Nephron (organoid): ENCODE results near the gene PEF1.

Experiments
- H3K27ac Mint-ChIP-seq, 3 experiments: 2 replicates each; pipeline ENCODE4 v1.8.0; 2020; ENCODE audit warnings: mixed read lengths in 3 of 3, mild to moderate bottlenecking in 2 of 3, moderate library complexity in 1 of 3
- H3K27me3 Mint-ChIP-seq: 2 replicates; pipeline ENCODE4 v1.8.0; 2021; ENCODE audit warnings: low read depth, mild to moderate bottlenecking, moderate library complexity, mixed read lengths
- H3K36me3 Mint-ChIP-seq: 2 replicates; pipeline ENCODE4 v1.8.0; 2020; ENCODE audit warnings: low read depth, mixed read lengths
- H3K4me1 Mint-ChIP-seq: 2 replicates; pipeline ENCODE4 v1.8.0; 2020; ENCODE audit warnings: mixed read lengths
- H3K4me3 Mint-ChIP-seq, 3 experiments: 2 replicates each; pipeline ENCODE4 v1.8.0; 2020; ENCODE audit warnings: mild to moderate bottlenecking in 3 of 3, mixed read lengths in 3 of 3, moderate library complexity in 2 of 3
- H3K9me3 Mint-ChIP-seq: 2 replicates; pipeline ENCODE4 v1.8.0; 2020; ENCODE audit warnings: mixed read lengths
- TF ChIP-seq, protein P1 (sequence below), 3 experiments: fragments of 200-600 bp; sonication (generic); IDR thresholded peaks; one replicate each; pipeline ENCODE4 v1.5.0; 2021; ENCODE audit warnings: antibody characterized with exemption in 3 of 3; ENCODE audit not compliant: unreplicated experiment in 3 of 3

The PEF1 gene

DNA sequence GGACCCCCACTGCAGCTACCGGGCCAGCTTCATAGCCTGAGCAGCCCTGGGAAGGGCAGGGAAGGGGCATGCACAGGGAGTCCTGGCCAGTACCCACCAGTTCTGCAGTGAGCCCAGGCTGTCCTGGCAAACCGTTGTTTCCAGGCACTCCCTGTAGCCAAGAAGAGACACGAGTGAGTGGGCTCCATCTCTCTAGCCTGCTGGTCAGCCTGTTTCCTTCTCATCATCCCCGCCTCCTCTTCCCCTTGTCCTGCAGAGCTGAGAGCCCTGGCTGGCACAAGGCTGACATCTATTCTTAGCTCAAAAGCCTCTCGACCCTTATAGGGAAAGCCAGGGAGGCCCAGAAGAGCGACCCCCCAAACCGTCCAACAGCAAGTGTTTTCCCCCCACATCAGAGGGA lies 30.5 kb upstream of the PEF1 start:
- TF ChIP-seq, protein P1, sequence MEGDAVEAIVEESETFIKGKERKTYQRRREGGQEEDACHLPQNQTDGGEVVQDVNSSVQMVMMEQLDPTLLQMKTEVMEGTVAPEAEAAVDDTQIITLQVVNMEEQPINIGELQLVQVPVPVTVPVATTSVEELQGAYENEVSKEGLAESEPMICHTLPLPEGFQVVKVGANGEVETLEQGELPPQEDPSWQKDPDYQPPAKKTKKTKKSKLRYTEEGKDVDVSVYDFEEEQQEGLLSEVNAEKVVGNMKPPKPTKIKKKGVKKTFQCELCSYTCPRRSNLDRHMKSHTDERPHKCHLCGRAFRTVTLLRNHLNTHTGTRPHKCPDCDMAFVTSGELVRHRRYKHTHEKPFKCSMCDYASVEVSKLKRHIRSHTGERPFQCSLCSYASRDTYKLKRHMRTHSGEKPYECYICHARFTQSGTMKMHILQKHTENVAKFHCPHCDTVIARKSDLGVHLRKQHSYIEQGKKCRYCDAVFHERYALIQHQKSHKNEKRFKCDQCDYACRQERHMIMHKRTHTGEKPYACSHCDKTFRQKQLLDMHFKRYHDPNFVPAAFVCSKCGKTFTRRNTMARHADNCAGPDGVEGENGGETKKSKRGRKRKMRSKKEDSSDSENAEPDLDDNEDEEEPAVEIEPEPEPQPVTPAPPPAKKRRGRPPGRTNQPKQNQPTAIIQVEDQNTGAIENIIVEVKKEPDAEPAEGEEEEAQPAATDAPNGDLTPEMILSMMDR (IDR thresholded peaks at IDR 0.05; ENCODE audit: unreplicated experiment in 3 of 3): no peak
- H3K4me1 Mint-ChIP-seq: peaks cover 61% of the 10 kb centered on the region
- H3K27me3 Mint-ChIP-seq: peaks cover 7% of the 10 kb centered on the region
- H3K36me3 Mint-ChIP-seq: peaks cover 8% of the 10 kb centered on the region
- H3K9me3 Mint-ChIP-seq: no peaks in the 10 kb centered on the region
- H3K27ac Mint-ChIP-seq: peak overlapping the region in 2 of 3 experiments; percentile 71 to 96
- H3K4me3 Mint-ChIP-seq: no peak overlapping the region

DNA sequence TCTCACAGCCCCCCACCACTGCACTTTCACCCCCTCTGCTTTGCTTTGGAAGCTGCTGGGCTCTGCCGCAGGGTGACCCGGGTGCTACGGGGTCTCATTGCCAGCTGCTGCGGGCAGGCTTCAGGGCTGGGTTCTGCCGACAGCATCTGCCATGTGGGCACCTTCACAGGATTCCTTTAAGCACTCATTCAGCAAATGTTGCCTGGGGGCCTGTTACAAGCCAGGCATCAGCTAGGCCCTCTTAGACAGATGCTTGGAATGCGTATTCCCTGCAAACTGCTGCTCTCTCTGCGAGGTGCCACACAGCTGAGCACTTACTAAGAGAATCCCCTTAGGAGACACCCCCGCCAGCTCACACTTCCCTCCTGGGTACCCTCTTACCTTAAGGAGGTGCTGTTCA lies 29.9 kb upstream of the PEF1 start:
- Mint-ChIP-seq H3K4me1 (peaks cover 66% of the 10 kb centered on the region), H3K27me3 (peaks cover 9% of the 10 kb centered on the region), H3K27ac (peak overlapping the region in 2 of 3 experiments; percentile 65 to 96), H3K9me3 (no peaks in the 10 kb centered on the region), H3K36me3 (peaks cover 8% of the 10 kb centered on the region), H3K4me3 (peak overlapping the region in 1 of 3 experiments; percentile 48)
- TF ChIP-seq, protein P1 (IDR thresholded peaks at IDR 0.05; ENCODE audit: unreplicated experiment in 3 of 3): no peak

DNA sequence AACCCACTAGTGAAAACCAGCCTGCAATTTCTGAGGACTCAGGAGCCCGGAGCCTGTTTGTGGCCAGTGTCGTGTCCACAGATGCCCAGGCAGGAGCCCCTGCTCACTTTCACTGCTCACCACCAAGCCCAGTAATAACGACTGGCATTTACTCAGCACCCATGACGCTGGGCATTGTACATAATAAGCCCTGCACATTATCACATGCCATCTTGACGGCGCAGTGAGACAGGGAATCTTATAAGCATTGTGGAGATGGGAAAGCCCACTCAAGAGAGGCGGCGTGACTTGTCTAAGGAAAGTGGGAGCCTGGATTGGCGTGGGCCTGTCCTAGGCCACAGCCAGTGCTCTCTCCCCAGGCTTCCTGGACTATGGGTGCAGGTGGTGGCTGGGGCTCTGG lies 28.8 kb upstream of the PEF1 start:
- H3K4me3 Mint-ChIP-seq: peak overlapping the region in 1 of 3 experiments; percentile 38
- peaks cover 8% of the 10 kb centered on the region for H3K36me3 Mint-ChIP-seq
- TF ChIP-seq, protein P1 (IDR thresholded peaks at IDR 0.05; ENCODE audit: unreplicated experiment in 3 of 3): no peak
- peaks cover 9% of the 10 kb centered on the region for H3K27me3 Mint-ChIP-seq
- peaks cover 77% of the 10 kb centered on the region for H3K4me1 Mint-ChIP-seq
- H3K9me3 Mint-ChIP-seq: no peaks in the 10 kb centered on the region
- peak overlapping the region; percentile 38 to 96 (median 65) for H3K27ac Mint-ChIP-seq

DNA sequence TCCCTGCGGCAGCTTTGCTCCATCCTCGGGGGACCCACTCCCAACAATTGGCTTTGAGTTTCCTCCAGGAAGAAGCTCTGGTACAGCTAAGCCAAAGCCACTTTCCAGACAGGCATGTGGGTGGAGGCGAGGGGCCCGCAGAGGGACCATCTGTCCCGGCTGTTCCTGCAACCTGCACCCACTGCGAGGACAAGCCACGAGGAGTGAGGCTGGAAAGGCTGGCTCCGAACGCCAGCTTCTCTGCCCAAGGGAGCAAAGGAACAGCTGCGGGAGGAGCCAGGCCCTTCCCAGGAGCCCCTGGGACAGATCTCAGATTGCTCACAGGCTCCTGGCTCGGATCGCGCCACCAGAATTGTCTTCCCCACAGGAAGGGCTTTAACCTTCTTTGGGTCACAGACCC lies 28.3 kb upstream of the PEF1 start:
- Mint-ChIP-seq H3K27me3 (peaks cover 9% of the 10 kb centered on the region), H3K4me3 (peak overlapping the region in 2 of 3 experiments; percentile 34 to 38), H3K9me3 (no peaks in the 10 kb centered on the region), H3K4me1 (peaks cover 77% of the 10 kb centered on the region), H3K36me3 (peaks cover 8% of the 10 kb centered on the region), H3K27ac (peak overlapping the region; percentile 38 to 96 (median 65))
- TF ChIP-seq, protein P1 (IDR thresholded peaks at IDR 0.05; ENCODE audit: unreplicated experiment in 3 of 3): no peak

DNA sequence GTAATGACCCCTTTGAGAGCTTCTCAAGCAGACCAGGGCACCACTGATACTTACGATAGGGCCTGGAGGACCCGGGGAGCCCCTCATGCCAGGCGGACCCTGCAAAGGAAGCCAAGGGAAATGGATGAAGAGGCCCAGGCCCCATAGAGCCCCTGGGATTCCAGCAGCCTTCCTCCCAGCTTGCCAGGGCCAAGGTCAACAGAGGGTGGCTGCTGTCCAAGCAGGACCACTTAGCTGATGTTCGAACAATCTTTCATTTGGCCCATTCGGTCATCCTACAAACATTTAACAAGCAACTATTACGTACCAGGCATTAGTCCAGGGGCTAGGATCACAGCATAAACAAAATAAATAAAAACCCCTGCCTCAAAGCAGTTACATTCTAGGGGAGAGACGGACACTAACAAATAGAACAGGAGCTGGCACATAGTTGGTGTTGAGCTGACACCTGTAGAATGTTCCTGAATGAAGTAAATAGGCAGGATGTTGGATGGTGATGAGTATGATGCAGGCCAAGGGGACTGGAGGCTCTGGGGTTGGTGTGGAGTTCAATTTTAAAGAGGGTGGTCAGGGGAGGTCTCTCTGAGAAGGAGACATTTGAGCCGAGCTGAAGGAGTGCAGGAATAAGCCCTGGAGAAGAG lies 27.0 kb upstream of the PEF1 start:
- Mint-ChIP-seq H3K4me3 (peak overlapping the region in 2 of 3 experiments; percentile 9 to 77), H3K36me3 (peaks cover 4% of the 10 kb centered on the region), H3K27ac (peak overlapping the region in 2 of 3 experiments; percentile 94 to 96), H3K27me3 (peaks cover 9% of the 10 kb centered on the region), H3K9me3 (no peaks in the 10 kb centered on the region), H3K4me1 (peaks cover 80% of the 10 kb centered on the region)
- TF ChIP-seq, protein P1 (IDR thresholded peaks at IDR 0.05; ENCODE audit: unreplicated experiment in 3 of 3): no peak

DNA sequence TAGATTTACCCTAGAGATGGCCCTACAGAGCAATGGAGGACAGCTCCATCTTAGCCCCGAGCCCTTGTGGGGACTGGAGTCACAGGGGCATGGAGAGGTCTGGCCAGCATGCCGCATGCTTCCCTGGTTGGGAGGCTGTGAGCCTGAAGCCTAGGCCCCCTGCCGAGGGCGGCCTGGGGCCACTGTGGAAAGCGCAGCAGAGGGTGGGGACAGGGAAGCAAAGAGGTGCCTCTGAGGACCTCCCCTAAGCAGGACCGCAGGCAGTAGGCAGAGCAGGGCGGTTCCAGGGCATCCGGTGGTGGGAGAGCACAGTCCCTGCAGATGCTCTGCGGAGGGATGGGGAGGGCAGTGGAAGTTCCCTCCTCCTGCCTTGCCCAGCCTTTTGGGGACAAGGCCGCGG lies 26.5 kb upstream of the PEF1 start:
- H3K9me3 Mint-ChIP-seq: no peaks in the 10 kb centered on the region
- TF ChIP-seq, protein P1 (IDR thresholded peaks at IDR 0.05; ENCODE audit: unreplicated experiment in 3 of 3): no peak
- peaks cover 4% of the 10 kb centered on the region for H3K36me3 Mint-ChIP-seq
- peaks cover 86% of the 10 kb centered on the region for H3K4me1 Mint-ChIP-seq
- peak overlapping the region in 2 of 3 experiments; percentile 94 to 96 for H3K27ac Mint-ChIP-seq
- peak overlapping the region in 2 of 3 experiments; percentile 38 to 77 for H3K4me3 Mint-ChIP-seq
- H3K27me3 Mint-ChIP-seq: peaks cover 9% of the 10 kb centered on the region
